Adipocyte (in vitro differentiated cells): ENCODE data around the gene ACTA1.
"Not testable (repeated sequence)": the region's sequence is repeated elsewhere in the genome, so short reads cannot be mapped to it uniquely, and the experiment has no call there.

Experiments used
- DNase-seq: peaks from one replicate; pipeline ENCODE4 v3.0.0-alpha.2; 2015; ENCODE audit warnings: low read depth
- H3K27me3 ChIP-seq: replicated peaks from 2 replicates; pipeline ENCODE4 v1.7.0; 2013; ENCODE audit warnings: mild to moderate bottlenecking, low read length, moderate library complexity; ENCODE audit not compliant: control insufficient read depth, insufficient read depth
- H3K36me3 ChIP-seq: 2 replicates; pipeline ENCODE4 v1.7.0; 2013; ENCODE audit warnings: low read length, mild to moderate bottlenecking, moderate library complexity; ENCODE audit not compliant: control insufficient read depth, insufficient read depth, severe bottlenecking
- H3K4me1 ChIP-seq: 2 replicates; pipeline ENCODE4 v1.7.0; 2013; ENCODE audit warnings: mild to moderate bottlenecking, low read length, moderate library complexity; ENCODE audit not compliant: control insufficient read depth, insufficient read depth
- H3K4me3 ChIP-seq: 2 replicates; pipeline ENCODE4 v1.7.0; 2013; ENCODE audit warnings: mild to moderate bottlenecking, low read length, moderate library complexity
- H3K9ac ChIP-seq: 2 replicates; pipeline ENCODE4 v1.7.0; 2013; ENCODE audit warnings: mild to moderate bottlenecking, low read length, moderate library complexity
- H3K9me3 ChIP-seq: 2 replicates; pipeline ENCODE4 v1.7.0; 2013; ENCODE audit warnings: mild to moderate bottlenecking, low read length, moderate library complexity; ENCODE audit not compliant: control insufficient read depth

The ACTA1 gene

DNA sequence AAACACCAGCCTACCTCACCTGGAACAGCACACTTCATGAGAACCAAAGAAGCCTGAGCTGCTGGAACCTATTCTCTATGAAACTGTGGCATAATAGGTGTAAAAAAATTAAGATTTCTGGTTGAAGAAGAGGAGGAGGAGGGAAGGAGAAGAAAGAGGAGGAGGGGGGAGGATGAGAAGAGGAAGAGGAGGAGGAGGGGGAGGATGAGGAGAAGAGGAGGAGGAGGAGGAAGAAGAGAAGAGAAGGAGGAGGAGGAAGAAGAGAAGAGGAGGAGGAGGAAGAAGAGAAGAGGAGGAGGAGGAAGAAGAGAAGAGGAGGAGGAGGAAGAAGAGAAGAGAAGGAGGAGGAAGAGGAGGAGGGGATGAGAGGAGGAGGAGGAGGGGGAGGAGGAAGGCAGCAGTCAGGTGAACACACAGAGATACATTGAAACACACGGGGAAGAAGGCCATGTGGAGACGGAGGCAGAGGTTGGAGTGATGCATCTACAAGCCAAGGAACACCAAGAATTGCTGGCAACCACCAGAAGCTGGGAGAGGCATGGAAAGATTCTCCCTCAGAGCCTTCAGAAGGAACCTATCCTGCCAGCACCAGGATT is 8.2 kb downstream of the ACTA1 start:
- Histone ChIP-seq H3K9me3 (peaks cover 11% of the 10 kb centered on the region), H3K9ac (no peak overlapping the region), H3K4me3 (no peak overlapping the region), H3K4me1 (no peaks in the 10 kb centered on the region), H3K36me3 (no peaks in the 10 kb centered on the region), H3K27me3 (peaks cover 44% of the 10 kb centered on the region)
- DNase-seq = no peak

DNA sequence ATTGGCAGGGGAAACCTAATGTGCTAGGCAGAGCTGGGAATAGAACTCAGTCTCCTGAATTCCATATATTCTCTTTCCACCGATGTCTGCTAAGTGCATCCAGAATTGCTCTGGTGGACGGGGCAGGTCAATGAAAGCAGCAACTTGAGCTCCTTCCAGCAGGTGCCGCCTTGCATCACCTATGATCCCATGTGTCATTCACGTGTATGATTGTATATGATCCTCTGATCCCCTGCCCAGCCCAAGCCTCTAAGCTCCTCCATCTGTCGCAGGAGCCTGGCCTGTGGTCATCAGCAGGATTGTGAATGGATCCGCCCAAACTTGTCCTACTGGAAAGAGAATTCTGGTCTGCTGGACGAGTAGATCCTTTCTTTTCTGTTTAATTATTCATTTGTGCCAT is 13.1 kb downstream of the ACTA1 start:
- no peak for DNase-seq
- H3K36me3 ChIP-seq = no peaks in the 10 kb centered on the region

DNA sequence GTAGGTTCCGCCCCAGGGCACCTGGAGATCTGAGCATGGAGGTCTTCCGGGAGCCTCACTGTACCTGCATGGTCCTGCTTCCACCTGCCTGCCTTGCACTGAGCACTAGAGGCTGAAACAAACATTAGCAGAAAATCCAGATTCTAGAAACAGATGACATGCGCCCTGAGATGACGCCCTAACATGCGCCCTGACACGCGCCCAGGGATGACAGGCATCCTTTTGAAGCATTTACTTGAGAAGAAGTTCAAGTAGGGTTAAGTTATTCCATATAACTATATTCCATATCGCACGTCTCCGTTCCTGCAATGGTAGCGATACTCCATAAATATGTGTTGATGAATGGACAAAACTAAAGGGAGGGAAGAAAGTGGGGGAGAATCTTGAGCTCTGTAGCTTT is 13.7 kb downstream of the ACTA1 start:
- Histone ChIP-seq H3K4me1 (no peaks in the 10 kb centered on the region), H3K4me3 (no peak overlapping the region), H3K36me3 (no peaks in the 10 kb centered on the region), H3K9ac (no peak overlapping the region), H3K9me3 (peaks cover 11% of the 10 kb centered on the region), H3K27me3 (peaks cover 7% of the 10 kb centered on the region)
- no peak for DNase-seq

More for the DNA sequence above, 13.1 kb downstream of the ACTA1 start:
- H3K27me3 ChIP-seq = peaks cover 10% of the 10 kb centered on the region
- H3K9me3 ChIP-seq = peaks cover 11% of the 10 kb centered on the region
- no peak overlapping the region for H3K4me3 ChIP-seq
- no peak overlapping the region for H3K9ac ChIP-seq
- no peaks in the 10 kb centered on the region for H3K4me1 ChIP-seq

DNA sequence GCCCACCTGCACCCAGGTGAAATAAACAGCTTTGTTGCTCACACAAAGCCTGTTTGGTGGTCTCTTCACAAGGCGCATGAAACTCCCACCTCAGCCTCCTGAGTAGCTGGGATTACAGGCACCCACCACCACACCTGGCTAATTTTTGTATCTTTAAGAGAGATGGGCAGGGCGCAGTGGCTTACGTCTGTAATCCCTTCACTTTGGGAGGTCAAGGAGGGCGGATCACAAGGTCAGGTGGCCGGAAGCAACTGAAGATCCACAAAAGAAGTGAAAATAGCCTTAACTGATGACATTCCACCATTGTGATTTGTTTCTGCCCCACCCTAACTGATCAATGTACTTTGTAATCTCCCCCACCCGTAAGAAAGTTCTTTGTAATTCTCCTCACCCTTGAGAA is 15.3 kb downstream of the ACTA1 start:
- not testable (repeated sequence) for H3K4me1 ChIP-seq, H3K27me3 ChIP-seq, H3K9me3 ChIP-seq, DNase-seq, H3K36me3 ChIP-seq, H3K4me3 ChIP-seq, H3K9ac ChIP-seq

DNA sequence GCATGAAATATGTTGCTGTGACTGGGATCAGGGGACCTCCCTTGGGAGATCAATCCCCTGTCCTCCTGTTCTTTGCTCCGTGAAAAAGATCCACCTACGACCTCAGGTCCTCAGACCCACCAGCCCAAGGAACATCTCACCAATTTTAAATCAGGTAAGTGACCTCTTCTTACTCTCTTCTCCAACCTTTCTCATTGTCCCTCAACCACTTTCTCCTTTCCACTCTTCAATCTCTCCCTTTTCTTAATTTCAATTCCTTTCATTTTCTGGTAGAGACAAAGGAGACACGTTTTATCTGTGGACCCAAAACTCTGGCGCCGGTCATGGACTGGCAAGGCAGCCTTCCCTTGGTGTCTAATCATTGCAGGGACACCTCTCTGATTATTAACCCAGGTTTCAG is 21.1 kb downstream of the ACTA1 start:
- H3K27me3 ChIP-seq = peaks cover 39% of the 10 kb centered on the region
- H3K9ac ChIP-seq, DNase-seq, H3K4me3 ChIP-seq, H3K36me3 ChIP-seq, H3K4me1 ChIP-seq, H3K9me3 ChIP-seq: not testable (repeated sequence)

DNA sequence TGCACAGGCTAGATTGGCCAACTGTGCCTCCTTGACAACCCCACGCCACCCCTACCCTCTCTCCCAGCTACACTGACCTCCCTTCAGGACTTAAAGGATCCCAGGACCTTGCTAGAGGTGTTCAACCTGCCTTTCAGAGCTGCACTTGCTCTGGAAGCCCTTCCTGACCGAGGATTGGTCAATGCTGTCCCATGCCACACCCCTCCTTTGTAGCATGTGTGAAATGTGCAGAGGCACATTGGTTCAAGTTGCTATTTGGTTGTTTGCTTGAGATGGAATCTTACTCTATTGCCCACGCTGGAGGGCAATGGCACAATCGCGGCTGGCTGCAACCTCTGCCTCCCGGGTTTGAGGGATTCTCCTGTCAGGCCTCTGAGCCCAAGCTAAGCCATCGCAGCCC is 21.8 kb downstream of the ACTA1 start:
- H3K9me3 ChIP-seq = no peaks in the 10 kb centered on the region
- H3K4me1 ChIP-seq = peaks cover 16% of the 10 kb centered on the region
- H3K36me3 ChIP-seq = no peaks in the 10 kb centered on the region
- H3K9ac ChIP-seq = no peak overlapping the region
- no peak overlapping the region for H3K4me3 ChIP-seq
- DNase-seq = no peak
- peaks cover 46% of the 10 kb centered on the region for H3K27me3 ChIP-seq

DNA sequence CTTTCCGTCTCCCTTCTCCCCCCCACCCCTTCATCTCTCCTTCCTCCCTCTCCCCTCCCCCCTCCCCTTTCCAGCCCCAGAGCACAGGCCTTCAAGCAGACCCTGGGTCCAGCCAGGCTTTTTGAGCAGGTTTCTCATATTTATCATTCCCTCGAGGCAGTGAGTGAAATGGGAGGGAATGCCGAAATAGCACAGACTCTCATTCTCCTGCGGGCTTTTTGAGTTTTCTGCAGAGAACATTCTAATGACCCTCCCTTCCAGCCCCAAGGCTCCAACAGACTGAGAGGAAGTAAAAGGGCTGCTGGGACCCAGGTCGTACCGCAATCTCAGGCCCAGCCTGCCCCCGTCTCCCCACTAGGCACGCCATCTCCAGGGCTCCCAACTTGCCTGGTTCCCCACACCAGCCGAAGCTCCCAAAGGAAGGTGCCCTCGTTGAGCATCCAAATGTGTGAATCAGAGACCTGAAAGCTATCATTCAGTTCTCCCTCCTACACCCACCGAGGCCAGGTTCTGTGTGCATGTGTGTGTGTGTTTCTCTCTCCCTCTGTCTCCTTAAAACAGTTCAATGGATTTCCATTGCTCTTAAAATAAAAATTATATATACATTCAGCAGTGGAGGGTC is 22.3 kb downstream of the ACTA1 start:
- DNase-seq = no peak
- no peak overlapping the region for H3K4me3 ChIP-seq
- peaks cover 49% of the 10 kb centered on the region for H3K27me3 ChIP-seq
- H3K9me3 ChIP-seq = no peaks in the 10 kb centered on the region
- H3K9ac ChIP-seq = no peak overlapping the region
- H3K4me1 ChIP-seq = peaks cover 17% of the 10 kb centered on the region
- no peaks in the 10 kb centered on the region for H3K36me3 ChIP-seq

DNA sequence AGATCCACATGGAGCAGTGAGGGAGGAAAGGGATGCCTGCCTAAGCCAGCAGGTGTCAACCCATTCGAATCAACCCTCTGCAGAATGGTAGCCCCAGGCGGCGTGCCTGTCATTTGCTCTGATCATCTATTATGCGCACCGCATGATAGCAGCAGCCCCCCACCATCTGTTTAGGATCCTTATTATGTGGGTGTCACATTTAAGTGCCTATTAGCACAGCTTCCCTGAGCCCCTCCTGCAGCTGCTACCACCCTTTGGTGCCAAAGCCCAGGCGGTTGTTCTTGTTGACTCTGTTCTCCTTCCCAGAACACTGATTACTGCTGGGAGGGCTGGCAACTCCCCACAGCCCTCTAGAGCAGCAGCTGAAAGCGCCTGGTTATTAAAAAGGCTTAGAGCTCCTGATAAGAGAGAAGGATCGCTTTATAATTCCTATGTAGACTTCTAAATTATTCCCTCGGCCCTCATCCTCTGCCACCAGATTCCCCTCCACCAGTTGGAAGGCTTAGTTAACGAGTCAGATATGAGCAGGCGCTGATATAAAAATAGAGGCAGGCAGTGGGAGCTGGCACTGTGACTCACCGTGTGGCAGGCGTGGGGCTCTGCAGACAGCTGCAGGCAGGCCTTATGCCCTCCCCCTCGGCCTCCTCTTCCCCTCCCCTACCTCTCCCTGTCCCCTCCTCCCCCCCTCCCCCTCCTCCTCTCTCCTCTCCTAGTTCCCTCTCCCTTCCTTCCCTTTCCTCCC is 23.0 kb downstream of the ACTA1 start:
- Histone ChIP-seq H3K9me3 (no peaks in the 10 kb centered on the region), H3K36me3 (no peaks in the 10 kb centered on the region), H3K4me1 (peaks cover 17% of the 10 kb centered on the region), H3K4me3 (peak overlapping the region; percentile 19), H3K27me3 (peaks cover 54% of the 10 kb centered on the region), H3K9ac (no peak overlapping the region)
- DNase-seq = peak; percentile 71

DNA sequence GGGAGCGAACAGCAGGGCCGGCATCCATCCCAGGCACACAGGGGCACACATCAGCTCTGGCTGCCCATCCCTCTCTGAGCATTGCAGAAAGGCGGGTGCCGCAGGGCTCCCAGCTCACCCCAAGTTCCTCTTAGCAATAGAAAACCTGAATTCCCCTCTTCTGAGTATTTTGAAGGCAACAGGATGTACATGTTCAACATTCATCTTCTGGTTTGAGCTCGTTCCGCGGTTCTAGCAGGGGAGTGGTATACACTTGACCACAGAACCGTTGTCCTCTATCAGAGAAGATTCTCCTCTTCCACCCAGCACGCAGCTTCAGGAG is 23.6 kb downstream of the ACTA1 start:
- no peak for DNase-seq
- Histone ChIP-seq H3K4me3 (no peak overlapping the region), H3K36me3 (no peaks in the 10 kb centered on the region), H3K9ac (no peak overlapping the region), H3K4me1 (peaks cover 17% of the 10 kb centered on the region), H3K27me3 (peaks cover 58% of the 10 kb centered on the region), H3K9me3 (no peaks in the 10 kb centered on the region)

DNA sequence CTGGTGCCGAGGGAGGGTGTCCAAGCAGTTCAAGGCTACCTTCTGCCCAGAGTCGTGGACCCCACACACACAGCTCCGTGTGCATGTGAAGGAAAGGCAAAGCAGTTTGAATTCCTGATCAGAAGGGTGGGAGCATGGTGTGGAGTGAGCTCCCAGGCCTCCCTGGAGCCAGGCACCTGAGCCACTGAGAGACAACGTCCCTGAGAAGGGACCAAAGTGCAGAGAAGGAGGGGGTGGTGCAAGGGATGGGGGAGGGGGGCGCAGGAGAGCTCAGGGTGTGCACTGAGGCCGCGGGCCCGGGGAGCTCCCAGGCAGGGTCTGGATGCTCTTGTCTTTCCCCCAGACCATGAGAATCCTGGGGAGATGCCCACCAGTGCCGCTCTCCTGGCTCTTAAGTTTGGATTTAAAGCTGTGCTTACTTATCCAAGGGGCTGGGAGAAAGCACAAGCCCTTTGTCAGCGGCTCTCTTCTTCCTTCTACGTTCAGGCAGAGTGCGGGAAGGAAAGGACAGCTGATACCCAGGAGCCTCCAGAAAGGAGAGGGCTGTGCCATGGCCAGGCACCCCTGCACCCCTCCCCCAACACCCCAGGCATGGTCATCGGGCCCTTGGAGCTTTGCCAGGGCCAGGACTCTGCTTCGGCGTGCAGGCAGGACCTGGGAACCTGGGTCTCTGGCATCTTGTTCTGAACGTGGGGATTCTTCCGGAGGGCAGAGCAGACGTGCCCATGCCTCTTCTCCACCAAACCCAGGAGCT is 24.1 kb downstream of the ACTA1 start:
- Histone ChIP-seq H3K36me3 (no peaks in the 10 kb centered on the region), H3K4me1 (peaks cover 17% of the 10 kb centered on the region), H3K4me3 (no peak overlapping the region), H3K9me3 (no peaks in the 10 kb centered on the region), H3K9ac (no peak overlapping the region), H3K27me3 (peaks cover 58% of the 10 kb centered on the region)
- DNase-seq = no peak

DNA sequence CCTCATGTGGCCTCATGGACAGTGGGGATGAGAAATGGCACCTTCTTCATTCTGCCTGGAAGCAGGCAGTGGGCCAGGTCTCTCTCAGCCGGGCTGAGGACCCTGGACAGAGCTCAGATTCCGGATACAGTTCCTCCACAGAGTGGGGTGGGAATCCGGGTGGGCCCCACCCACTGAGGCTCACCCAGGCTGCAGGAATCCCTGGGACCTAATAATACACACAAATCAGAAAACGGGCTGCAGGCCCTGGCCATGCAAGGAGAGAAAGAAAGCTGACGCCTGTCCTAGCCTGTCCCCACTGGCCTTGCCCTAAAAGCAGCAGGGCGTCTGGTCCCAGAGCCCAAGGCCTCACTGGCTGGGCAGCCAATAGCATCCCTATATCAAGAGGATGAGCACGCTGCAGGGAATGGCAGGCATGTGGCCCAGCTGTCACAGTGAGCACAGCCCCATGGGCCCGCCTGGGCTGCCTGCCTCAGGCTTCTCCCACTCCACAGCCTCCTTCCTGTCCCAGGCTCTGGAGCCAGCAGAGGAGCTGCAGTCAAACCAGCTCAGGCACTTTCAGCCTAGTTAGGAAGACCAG is 25.3 kb downstream of the ACTA1 start:
- H3K9me3 ChIP-seq = no peaks in the 10 kb centered on the region
- H3K36me3 ChIP-seq = no peaks in the 10 kb centered on the region
- H3K4me1 ChIP-seq = peaks cover 17% of the 10 kb centered on the region
- H3K9ac ChIP-seq = no peak overlapping the region
- peak; percentile 5 for DNase-seq
- peaks cover 65% of the 10 kb centered on the region for H3K27me3 ChIP-seq
- H3K4me3 ChIP-seq = no peak overlapping the region
